GM12891 (cell line): ENCODE measurements around the gene C1QTNF8.

Experiments used
- DNase-seq: peaks from one replicate; pipeline ENCODE4 v3.0.0; 2011; ENCODE audit warnings: low spot score; ENCODE audit not compliant: insufficient read length
- FAIRE-seq: peaks from 2 replicates; lab custom pipeline; 2011; peaks lifted over from hg19 to GRCh38; lab: Jason Lieb, UNC
- PAX5 ChIP-seq: IDR thresholded peaks from 2 replicates; pipeline ENCODE4 v1.6.1; 2011; ENCODE audit warnings: low read length, moderate library complexity, mild to moderate bottlenecking; ENCODE audit not compliant: insufficient read depth, severe bottlenecking
- POLR2A ChIP-seq: IDR thresholded peaks from 2 replicates; pipeline ENCODE4 v1.6.1; 2011; ENCODE audit warnings: low read depth, low read length, control low read depth
- POLR2AphosphoS5 ChIP-seq: IDR thresholded peaks from 2 replicates; pipeline ENCODE4 v1.6.1; 2011; ENCODE audit warnings: low read depth, low read length, control low read depth
- POU2F2 ChIP-seq: IDR thresholded peaks from 2 replicates; pipeline ENCODE4 v1.6.1; 2011; ENCODE audit warnings: low read depth, mild to moderate bottlenecking, control low read depth, low read length, moderate library complexity
- SPI1 ChIP-seq: IDR thresholded peaks from 2 replicates; pipeline ENCODE4 v1.6.1; 2011; ENCODE audit warnings: low read depth, low read length, control low read depth
- TAF1 ChIP-seq: IDR thresholded peaks from 2 replicates; pipeline ENCODE4 v1.6.1; 2011; ENCODE audit warnings: low read depth, low read length, control low read depth

C1QTNF8 gene

GRCh38 chr16:1102333-1102700 lies 6.3 kb upstream of the C1QTNF8 start:
- FAIRE-seq: no peak
- TF ChIP-seq POLR2A (no peak), PAX5 (no peak)

DNA sequence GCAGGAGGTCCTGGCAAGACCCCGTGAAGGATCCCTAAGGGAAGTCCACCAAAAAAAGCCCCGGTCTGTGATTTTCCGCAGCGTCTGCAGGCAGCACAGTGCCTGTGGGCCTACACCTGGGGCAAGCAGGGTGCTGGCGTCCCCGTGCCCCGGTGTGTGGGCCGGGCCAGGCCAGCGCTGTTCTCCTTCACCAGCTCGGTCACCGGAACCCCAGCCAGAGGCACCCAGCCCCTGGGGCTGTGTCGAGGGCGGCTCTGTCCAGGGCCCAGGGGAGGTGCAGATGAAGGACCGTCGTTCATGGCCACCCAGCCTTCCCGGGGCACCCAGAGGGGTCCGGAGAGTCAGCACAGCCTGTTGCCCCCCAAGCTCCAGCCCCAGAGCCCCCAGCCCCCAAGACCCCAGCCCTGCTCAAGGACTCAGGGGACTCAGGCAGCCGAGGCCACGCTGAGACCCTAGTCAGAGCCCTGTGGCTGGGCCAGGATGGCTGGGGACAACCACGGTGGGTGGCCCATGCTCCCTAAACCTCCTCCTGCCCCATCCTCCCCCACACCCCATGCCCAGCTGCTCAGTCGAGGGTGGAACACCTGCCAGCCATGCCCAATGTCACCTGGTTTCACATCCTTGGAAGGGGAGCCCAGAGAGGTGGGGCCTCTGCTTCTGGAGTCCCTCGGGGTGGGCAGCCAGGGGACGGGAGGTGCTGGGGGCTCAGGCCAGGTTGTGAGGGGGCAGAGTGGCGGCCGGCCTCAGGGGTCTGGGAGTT lies 5.7 kb upstream of the C1QTNF8 start:
- no peak for TF ChIP-seq POLR2AphosphoS5
- no peak for TF ChIP-seq TAF1
- TF ChIP-seq SPI1: no peak
- no peak for TF ChIP-seq POLR2A
- no peak for TF ChIP-seq PAX5
- TF ChIP-seq POU2F2: no peak
- DNase-seq: no peak
- no peak for FAIRE-seq

More at GRCh38 chr16:1102333-1102700, 6.3 kb upstream of the C1QTNF8 start:
- DNase-seq: no peak

DNA sequence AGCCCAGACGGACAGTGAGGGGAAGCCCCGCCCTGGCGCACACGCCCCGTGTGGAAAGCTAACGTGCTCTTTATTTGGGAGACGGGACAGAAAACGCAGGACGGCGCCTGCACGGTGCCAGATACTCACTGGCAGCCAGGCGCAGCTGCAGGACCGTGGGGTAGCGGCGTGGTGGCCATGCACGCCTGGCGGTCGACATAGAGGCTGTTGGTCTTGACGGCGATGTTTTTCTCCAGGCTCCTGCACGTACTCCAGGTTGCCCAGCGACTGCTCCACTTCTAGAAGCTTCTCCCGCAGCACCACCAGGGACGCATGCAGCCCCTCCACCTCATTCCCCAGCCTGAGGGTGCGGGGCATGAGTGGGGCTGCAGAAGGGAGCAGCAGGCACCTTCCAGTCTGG lies 5.1 kb upstream of the C1QTNF8 start:
- TF ChIP-seq SPI1: no peak
- TF ChIP-seq POLR2AphosphoS5: no peak
- TF ChIP-seq TAF1: no peak
- TF ChIP-seq POLR2A: no peak
- TF ChIP-seq POU2F2: no peak
- no peak for TF ChIP-seq PAX5
- FAIRE-seq (no peak), DNase-seq (no peak)

GRCh38 chr16:1100084-1100800 lies 4.2 kb upstream of the C1QTNF8 start:
- no peak for FAIRE-seq

GRCh38 chr16:1099189-1100083 lies 3.4 kb upstream of the C1QTNF8 start:
- DNase-seq: no peak
- no peak for FAIRE-seq
- TF ChIP-seq SPI1 (no peak), TAF1 (no peak), POLR2AphosphoS5 (no peak), POLR2A (no peak), PAX5 (no peak), POU2F2 (no peak)

More at GRCh38 chr16:1100084-1100800, 4.2 kb upstream of the C1QTNF8 start:
- TF ChIP-seq POLR2AphosphoS5 (no peak), TAF1 (no peak), POU2F2 (no peak), SPI1 (no peak), PAX5 (no peak), POLR2A (no peak)
- no peak for DNase-seq

- TF ChIP-seq POU2F2 (no peak), TAF1 (no peak), POLR2AphosphoS5 (no peak), PAX5 (no peak), POLR2A (no peak), SPI1 (no peak)
- FAIRE-seq (no peak), DNase-seq (no peak)
Measured at GRCh38 chr16:1098266-1098991, 2.4 kb upstream of the C1QTNF8 start.

DNA sequence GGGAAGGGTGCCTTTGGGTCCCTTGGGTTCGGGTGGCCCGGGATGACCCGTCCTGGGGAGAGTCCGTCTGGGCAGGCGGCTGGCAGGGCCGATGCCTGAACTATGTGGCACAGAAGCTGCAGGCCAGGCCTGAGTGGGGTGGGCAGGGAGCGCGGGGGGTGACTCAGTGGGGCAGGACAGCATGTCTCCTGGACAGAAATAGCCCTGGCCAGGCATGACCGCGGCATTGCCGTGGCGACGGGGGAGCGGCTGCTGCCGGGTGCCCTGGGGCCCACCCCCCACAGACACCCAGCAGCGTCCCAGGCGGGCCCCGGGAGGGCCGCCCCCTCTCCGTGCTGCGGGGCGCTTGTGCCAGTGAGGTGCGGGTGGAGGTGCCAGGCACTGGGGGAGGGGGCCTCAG lies 1.8 kb upstream of the C1QTNF8 start:
- FAIRE-seq (no peak), DNase-seq (no peak)
- no peak for TF ChIP-seq TAF1
- no peak for TF ChIP-seq POLR2A
- no peak for TF ChIP-seq PAX5
- no peak for TF ChIP-seq POU2F2
- no peak for TF ChIP-seq SPI1
- TF ChIP-seq POLR2AphosphoS5: no peak

- no peak for DNase-seq
- FAIRE-seq: no peak
- TF ChIP-seq POLR2A (no peak), SPI1 (no peak), POLR2AphosphoS5 (no peak), POU2F2 (no peak), PAX5 (no peak), TAF1 (no peak)
Measured at GRCh38 chr16:1097156-1097555, 1.1 kb upstream of the C1QTNF8 start.
